ENCODE measurements around the gene DOK6. TPM values are rescaled to one million over a fixed set of nuclear protein-coding genes. Genes with fewer than 3 reads are reported as not detected.

The DOK6 gene
- total and polyA plus RNA-seq, 2 of the 13 experiments (the other 11 are each of a cell fraction or from before 2014, with no cell fraction given): 17.0 to 17.2 TPM

- TF ChIP-seq PAXIP1 (CRISPR knock-in tag; conservative IDR thresholded peaks at IDR 0.05) (peak; percentile 85), ZNF317 (CRISPR knock-in tag; IDR thresholded peaks at IDR 0.05) (no peak), PAWR (CRISPR knock-in tag; IDR thresholded peaks at IDR 0.05; ENCODE audit: borderline replicate concordance) (no peak), KLF16 (CRISPR knock-in tag; IDR thresholded peaks at IDR 0.05) (peak in 1 of 2 experiments; percentile 46; a peak in 1 of 4 replicates), MLXIP (CRISPR knock-in tag; IDR thresholded peaks at IDR 0.05; ENCODE audit: borderline replicate concordance) (no peak), ARNT2 (CRISPR knock-in tag; IDR thresholded peaks at IDR 0.05; ENCODE audit: low read depth) (no peak), ZSCAN9 (CRISPR knock-in tag; IDR thresholded peaks at IDR 0.05; ENCODE audit: borderline replicate concordance) (peak; percentile 38; the same call in 1 of the 2 replicates), GATAD2A (CRISPR knock-in tag; IDR thresholded peaks at IDR 0.05) (peak; percentile 96), SRF (IDR thresholded peaks at IDR 0.05; ENCODE audit: low read depth, low read length) (0 out of 2 replicates have a peak, but pooled peaks have one; percentile 21), MED1 (CRISPR knock-in tag; IDR thresholded peaks at IDR 0.05) (peak; percentile 51; the same call in 1 of the 2 replicates), KDM5B (CRISPR knock-in tag; IDR thresholded peaks at IDR 0.05; ENCODE audit: borderline replicate concordance) (no peak), TEAD3 (CRISPR knock-in tag; optimal IDR thresholded peaks at IDR 0.05; ENCODE audit: borderline replicate concordance) (peak; percentile 25), NFIC (IDR thresholded peaks at IDR 0.05; ENCODE audit: low read length) (peak; percentile 76), FOXP1 (IDR thresholded peaks at IDR 0.05) (peak; percentile 48; the same call in 1 of the 2 replicates), FOXP1 (CRISPR knock-in tag; IDR thresholded peaks at IDR 0.05) (peak; percentile 84), HDAC2 (CRISPR knock-in tag; IDR thresholded peaks at IDR 0.05) (peak; percentile 83), ELF3 (CRISPR knock-in tag; IDR thresholded peaks at IDR 0.05) (peak; percentile 76; the same call in 1 of the 2 replicates), ZNF891 (CRISPR knock-in tag; IDR thresholded peaks at IDR 0.05) (no peak), KMT2B (CRISPR knock-in tag; IDR thresholded peaks at IDR 0.05) (peak; percentile 44; the same call in 1 of the 2 replicates), SPEN (CRISPR knock-in tag; IDR thresholded peaks at IDR 0.05; ENCODE audit: low read depth) (no peak), RXRB (CRISPR knock-in tag; IDR thresholded peaks at IDR 0.05; ENCODE audit: borderline replicate concordance) (peak; percentile 75), ETV6 (CRISPR knock-in tag; conservative IDR thresholded peaks at IDR 0.05) (no peak), EHMT2 (IDR thresholded peaks at IDR 0.05; ENCODE audit: borderline replicate concordance, low read depth, low read length) (peak; percentile 47; the same call in 1 of the 2 replicates), EP300 (IDR thresholded peaks at IDR 0.05; ENCODE audit: low read depth in 2 of 2, low read length in 2 of 2) (peak; percentile 43 to 95; a peak in 3 of 4 replicates), EP300 (CRISPR knock-in tag; IDR thresholded peaks at IDR 0.05; ENCODE audit: borderline replicate concordance) (peak; percentile 91), MIXL1 (CRISPR knock-in tag; IDR thresholded peaks at IDR 0.05) (0 out of 2 replicates have a peak, but pooled peaks have one; percentile 22), SAP130 (CRISPR knock-in tag; IDR thresholded peaks at IDR 0.05; ENCODE audit: low read depth) (peak; percentile 61), SMARCE1 (IDR thresholded peaks at IDR 0.05; ENCODE audit: borderline replicate concordance) (no peak)
Observed at GRCh38 chr18:69789794-69790193, 389.1 kb downstream of the DOK6 start (continued).
